HG03439 (cell line): ENCODE results near the gene CDC45.
"Not testable (repeated sequence)": the region's sequence is repeated elsewhere in the genome, so short reads cannot be mapped to it uniquely, and the experiment has no call there.

Source experiments
- ATAC-seq: cut with Tn5 transposase; IDR thresholded peaks from one replicate; pipeline ENCODE4 v1.9.1; 2021; ENCODE audit warnings: mild to moderate bottlenecking, moderate library complexity; ENCODE audit not compliant: unreplicated experiment

Gene CDC45

GRCh38 chr22:19479355-19480172, at the start of gene CDC45:
CDC45 (plus strand) TSS chr22:19479920; CDS start chr22:19479969, 49 bp downstream.
- ATAC-seq, result peak; percentile 81

GRCh38 chr22:19429950-19430889, 49.5 kb upstream of the CDC45 start:
- no peak for ATAC-seq

GRCh38 chr22:19430890-19431541, 48.7 kb upstream of the CDC45 start:
- peak; percentile 3 for ATAC-seq

GRCh38 chr22:19431649-19432132, 48.0 kb upstream of the CDC45 start, which contains the start of gene HIRA:
HIRA (minus strand) TSS chr22:19431733; CDS start chr22:19431476, 257 bp downstream.
- peak; percentile 39 for ATAC-seq

GRCh38 chr22:19432133-19432851, 47.4 kb upstream of the CDC45 start, which contains the start of gene MRPL40:
MRPL40 (plus strand) TSS chr22:19432545; CDS start chr22:19432555, 10 bp downstream.
- ATAC-seq, result peak; percentile 68

- ATAC-seq, result no peak
These were observed 45.3 kb upstream of the CDC45 start for GRCh38 chr22:19434401-19434800.

- no peak for ATAC-seq
These were observed 44.7 kb upstream of the CDC45 start for GRCh38 chr22:19434829-19435580.

- ATAC-seq, result not testable (repeated sequence)
These were observed 43.1 kb upstream of the CDC45 start for GRCh38 chr22:19436444-19437161.

- no peak for ATAC-seq
These were observed 41.4 kb upstream of the CDC45 start for GRCh38 chr22:19438298-19438697.

- no peak for ATAC-seq
These were observed 39.1 kb upstream of the CDC45 start for GRCh38 chr22:19440411-19441195.

- ATAC-seq, result no peak
These were observed 37.6 kb upstream of the CDC45 start for GRCh38 chr22:19442166-19442565.

- ATAC-seq, result no peak
These were observed 36.0 kb upstream of the CDC45 start for GRCh38 chr22:19443544-19444211.

- ATAC-seq, result not testable (repeated sequence)
These were observed 34.3 kb upstream of the CDC45 start for GRCh38 chr22:19445279-19445982.

GRCh38 chr22:19446603-19447329, 33.0 kb upstream of the CDC45 start:
- ATAC-seq, result no peak

- ATAC-seq, result peak; percentile 78
These were observed 32.2 kb upstream of the CDC45 start, which contains the start of gene C22orf39 for GRCh38 chr22:19447330-19448075. C22orf39 (minus strand) TSS chr22:19447711; CDS start chr22:19447688, 23 bp downstream.
